Fibroblast of peridontal ligament (primary cell): ENCODE results near the gene FAM13C.
"Not testable (repeated sequence)": the region's sequence is repeated elsewhere in the genome, so short reads cannot be mapped to it uniquely, and the experiment has no call there.

ENCODE experiments used
- DNase-seq: peaks from one replicate; pipeline ENCODE4 v3.0.0-alpha.2; 2010; ENCODE audit errors: extremely low read depth

The FAM13C gene

GRCh38 chr10:59362144-59362958 lies at the start of gene FAM13C:
FAM13C (minus strand) TSS chr10:59362549; CDS start chr10:59362460, 89 bp downstream.
- DNase-seq = peak; percentile 67

DNA sequence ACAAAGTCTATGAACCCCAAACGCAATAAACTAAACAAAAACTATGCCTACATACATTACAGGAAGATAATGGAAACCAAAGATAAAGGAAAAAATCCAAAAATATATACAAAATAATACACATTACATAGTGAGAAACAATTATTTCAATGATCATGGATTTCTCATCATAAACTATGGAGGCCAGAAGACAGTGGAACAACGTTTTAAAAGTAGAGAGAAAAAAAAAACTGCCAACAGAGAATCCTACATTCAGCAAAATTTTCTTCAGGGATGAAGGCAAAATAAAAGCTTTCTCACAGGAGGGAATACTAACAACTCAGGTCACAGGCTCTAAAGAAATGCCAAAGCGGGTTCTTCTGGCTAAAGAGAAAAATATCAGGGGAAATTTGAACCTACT lies 42.9 kb upstream of the FAM13C start:
- DNase-seq = no peak

GRCh38 chr10:59400214-59400613 lies 37.9 kb upstream of the FAM13C start:
- DNase-seq = no peak

DNA sequence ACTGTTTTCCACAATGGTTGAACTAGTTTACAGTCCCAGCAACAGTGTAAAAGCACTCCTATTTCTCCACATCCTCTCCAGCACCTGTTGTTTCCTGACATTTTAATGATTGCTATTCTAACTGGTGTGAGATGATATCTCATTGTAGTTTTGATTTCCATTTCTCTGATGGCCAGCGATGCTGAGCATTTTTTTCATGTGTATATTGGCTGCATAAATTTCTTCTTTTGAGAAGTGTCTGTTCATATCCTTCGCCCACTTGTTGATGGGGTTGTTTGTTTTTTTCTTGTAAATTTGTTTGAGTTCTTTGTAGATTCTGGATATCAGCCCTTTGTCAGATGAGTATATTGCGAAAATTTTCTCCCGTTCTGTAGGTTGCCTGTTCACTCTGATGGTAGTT lies 37.0 kb upstream of the FAM13C start:
- DNase-seq = not testable (repeated sequence)

GRCh38 chr10:59397961-59398360 lies 35.6 kb upstream of the FAM13C start:
- peak; percentile 58 for DNase-seq

- no peak for DNase-seq
Measured at GRCh38 chr10:59395984-59396383, 33.6 kb upstream of the FAM13C start.

- no peak for DNase-seq
Measured at GRCh38 chr10:59393349-59393748, 31.0 kb upstream of the FAM13C start.

- DNase-seq = no peak
Measured at GRCh38 chr10:59391060-59391459, 28.7 kb upstream of the FAM13C start.

- DNase-seq = no peak
Measured at GRCh38 chr10:59388671-59388976, 26.3 kb upstream of the FAM13C start.

DNA sequence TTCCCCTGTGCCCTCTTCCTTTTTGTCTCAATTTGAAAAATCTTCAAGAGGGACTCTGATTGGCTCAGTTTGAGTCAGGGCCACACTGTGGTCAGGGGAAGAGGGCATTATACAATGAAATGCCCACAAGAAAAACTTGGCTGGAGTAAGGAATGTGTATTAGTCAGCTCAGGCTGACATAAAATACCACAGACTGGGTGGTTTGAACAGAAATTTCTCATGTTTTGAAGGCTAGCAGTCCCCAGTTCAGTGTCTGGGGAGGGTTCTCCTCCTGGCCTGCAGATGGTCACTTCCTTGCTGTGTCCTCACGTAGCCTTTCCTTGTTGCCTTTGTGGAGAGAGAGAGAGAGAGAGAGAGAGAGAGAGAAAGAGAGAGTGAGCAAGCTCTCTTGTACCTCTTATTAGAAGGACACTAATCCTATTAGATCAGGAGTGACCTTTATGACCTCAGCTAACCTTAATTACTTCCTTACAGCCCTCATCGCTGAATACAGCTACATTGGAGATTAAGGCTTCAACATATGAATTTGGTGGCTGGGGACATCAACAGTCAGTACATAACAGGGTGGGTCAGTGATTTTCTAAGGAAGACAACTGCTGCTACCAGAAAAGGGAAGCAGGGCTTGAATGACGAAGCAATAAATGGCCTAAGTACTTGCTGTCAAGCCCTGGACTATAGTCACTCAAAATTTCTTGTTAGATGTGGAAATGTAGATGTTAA lies 25.8 kb upstream of the FAM13C start:
- DNase-seq = peak; percentile 98

DNA sequence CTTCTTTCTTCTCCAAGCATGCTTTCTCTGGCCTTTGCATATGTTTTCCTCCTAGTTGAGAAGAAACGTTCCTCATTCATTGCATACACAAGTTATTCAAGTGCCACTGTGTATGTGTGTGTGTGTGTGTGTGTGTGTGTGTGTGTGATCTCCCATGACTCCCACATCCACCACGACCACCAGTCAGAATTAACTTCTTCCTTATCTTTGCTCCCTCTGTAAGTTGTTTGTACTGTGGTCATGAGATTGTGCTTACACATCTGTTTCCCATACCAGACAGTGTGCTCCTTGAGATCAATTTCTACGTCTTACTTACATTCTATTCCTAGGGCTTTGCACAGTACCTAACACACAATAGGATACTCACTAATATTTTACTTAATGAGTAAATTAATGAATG lies 22.4 kb upstream of the FAM13C start:
- DNase-seq = no peak

GRCh38 chr10:59383908-59384307 lies 21.6 kb upstream of the FAM13C start:
- no peak for DNase-seq

DNA sequence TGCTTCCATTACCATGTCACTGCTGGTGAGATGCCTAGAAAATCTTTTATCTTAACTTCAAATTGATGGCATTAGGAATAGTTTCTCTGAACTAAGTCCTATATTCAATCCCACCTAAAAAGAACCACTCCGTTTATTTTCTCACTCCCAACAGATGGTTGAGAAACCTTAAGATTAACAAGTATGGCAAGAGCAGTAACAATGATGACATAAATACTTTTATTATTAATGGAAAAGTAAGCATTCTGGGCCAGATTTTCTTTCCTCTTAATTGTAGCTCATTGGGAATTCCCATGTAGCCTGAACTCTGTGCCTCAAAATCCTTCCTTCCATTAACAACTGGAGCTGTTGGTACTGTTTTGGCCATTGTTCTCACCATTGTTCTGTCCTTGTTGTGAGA lies 21.1 kb upstream of the FAM13C start:
- DNase-seq = no peak

- DNase-seq = peak; percentile 96
Measured at GRCh38 chr10:59382831-59383295, 20.5 kb upstream of the FAM13C start.

GRCh38 chr10:59381687-59382086 lies 19.3 kb upstream of the FAM13C start:
- DNase-seq = no peak

GRCh38 chr10:59376846-59377245 lies 14.5 kb upstream of the FAM13C start:
- DNase-seq = no peak

- DNase-seq = no peak
Measured at GRCh38 chr10:59375990-59376389, 13.6 kb upstream of the FAM13C start.

DNA sequence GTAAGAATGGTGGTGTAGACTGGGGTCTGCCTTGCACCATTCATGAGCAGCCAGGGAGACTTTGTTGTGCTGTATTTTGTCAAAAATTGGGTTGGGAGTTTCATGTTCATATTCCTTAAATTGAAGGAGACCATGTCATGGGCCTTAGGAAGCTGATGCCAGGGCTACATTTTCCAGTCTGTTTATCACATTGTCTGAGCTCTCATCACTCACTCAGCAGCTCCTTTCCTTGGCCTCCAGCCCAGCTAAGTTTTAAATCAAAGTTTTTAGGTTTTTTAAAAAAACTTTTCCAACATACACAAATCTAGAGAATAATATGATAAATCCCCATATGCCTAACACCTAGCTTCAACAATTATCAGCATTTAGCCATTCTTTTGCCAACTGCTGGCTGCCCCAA lies 12.6 kb upstream of the FAM13C start:
- no peak for DNase-seq

DNA sequence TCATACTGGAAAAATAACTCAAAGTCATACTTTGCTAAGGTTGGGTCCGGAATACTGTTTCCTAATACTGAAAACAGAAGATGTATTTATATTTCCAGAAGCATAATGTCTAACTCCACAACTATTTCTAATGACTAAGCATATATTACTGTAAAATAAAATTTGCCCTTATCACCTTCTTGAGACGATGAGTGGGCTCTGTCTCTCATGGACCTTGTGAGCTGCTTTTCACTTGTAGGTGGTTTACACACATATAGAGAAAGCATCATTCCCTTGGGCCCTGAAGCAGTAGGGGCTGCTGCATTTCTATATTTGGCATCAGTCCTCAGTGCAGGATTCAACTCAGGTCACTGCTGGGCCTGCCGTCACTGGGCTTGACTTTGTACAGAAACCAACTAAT lies 10.7 kb upstream of the FAM13C start:
- DNase-seq = no peak

- DNase-seq = peak; percentile 29
Measured at GRCh38 chr10:59372543-59372942, 10.2 kb upstream of the FAM13C start.

GRCh38 chr10:59366290-59366689 lies 3.9 kb upstream of the FAM13C start:
- DNase-seq = peak; percentile 45

GRCh38 chr10:59363446-59363958 lies 1.2 kb upstream of the FAM13C start:
- no peak for DNase-seq

GRCh38 chr10:59362959-59363381 lies 621 bp upstream of the FAM13C start:
- peak; percentile 39 for DNase-seq
